ENCODE data around the gene SFRP4. TPM values are rescaled to one million over a fixed set of nuclear protein-coding genes. Genes with fewer than 3 reads are reported as not detected.

Gene SFRP4
- total and polyA plus RNA-seq, 2 of the 4 experiments (the other 2 are of a cell fraction), result not detected

DNA sequence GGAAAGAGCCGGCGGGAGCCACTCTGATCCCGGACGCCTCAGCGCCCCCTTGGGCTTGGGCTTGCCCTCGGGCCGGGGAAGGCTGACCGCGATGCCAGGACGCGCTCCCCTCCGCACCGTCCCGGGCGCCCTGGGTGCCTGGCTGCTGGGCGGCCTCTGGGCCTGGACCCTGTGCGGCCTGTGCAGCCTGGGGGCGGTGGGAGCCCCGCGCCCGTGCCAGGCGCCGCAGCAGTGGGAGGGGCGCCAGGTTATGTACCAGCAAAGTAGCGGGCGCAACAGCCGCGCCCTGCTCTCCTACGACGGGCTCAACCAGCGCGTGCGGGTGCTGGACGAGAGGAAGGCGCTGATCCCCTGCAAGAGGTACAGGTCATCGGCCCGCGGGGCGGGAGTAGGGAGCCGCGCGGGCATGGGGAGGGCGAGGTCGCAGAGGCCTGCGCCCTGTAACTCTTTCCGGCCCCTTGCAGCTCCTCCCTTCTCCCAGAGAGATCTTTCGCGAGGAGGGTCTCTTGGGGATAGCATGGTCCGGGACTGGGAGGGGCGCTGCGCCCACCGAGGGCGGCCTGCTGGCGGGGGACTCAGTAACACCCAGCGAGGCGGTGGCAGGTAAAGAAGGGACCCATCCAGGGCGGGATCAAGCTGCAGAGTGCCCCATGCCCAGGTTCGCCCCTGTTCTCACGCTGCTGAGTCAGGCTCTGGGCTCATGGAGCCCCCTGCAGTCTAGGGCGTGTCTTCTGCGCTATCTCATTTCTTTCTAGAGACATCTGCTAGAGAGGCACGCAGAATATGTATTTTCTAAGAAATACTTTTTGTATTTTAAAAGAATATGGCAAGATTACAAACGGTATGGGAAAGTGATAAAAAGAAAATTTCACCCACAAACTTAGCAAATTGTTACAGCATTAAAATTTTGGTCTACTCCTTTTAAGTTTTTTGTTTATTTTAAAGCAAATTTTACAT, 4.5 kb upstream of the SFRP4 start:
- Histone ChIP-seq H2BK5ac (ENCODE audit: low read depth, low read length, poor library complexity, severe bottlenecking) (no peak overlapping the region), H3K79me1 (ENCODE audit: low read depth in 1 of 2, low read length in 2 of 2) (no peaks in the 10 kb centered on the region), H3K4me1 (ENCODE audit: control insufficient read depth, insufficient read depth, low read length) (no peaks in the 10 kb centered on the region), H3K4ac (ENCODE audit: low read depth, low read length) (no peak overlapping the region), H3K9me3 (ENCODE audit: control insufficient read depth, insufficient read depth, low read length) (no peaks in the 10 kb centered on the region), H4K20me1 (ENCODE audit: insufficient read depth, low read length) (no peaks in the 10 kb centered on the region), H2BK120ac (ENCODE audit: low read depth, low read length) (no peak overlapping the region), H2AK5ac (ENCODE audit: low read depth, low read length) (no peak overlapping the region), H3K56ac (ENCODE audit: extremely low read depth, insufficient read depth, low read length) (no peak overlapping the region), H2AFZ (replicated peaks; ENCODE audit: low read length, poor library complexity) (peak overlapping the region; percentile 58), H2BK15ac (ENCODE audit: low read depth, low read length) (no peak overlapping the region), H3K27ac (ENCODE audit: insufficient read depth, low read length) (no peak overlapping the region), H3K9me1 (ENCODE audit: insufficient read depth, low read length) (no peaks in the 10 kb centered on the region), H2BK20ac (ENCODE audit: low read depth, low read length) (no peak overlapping the region), H3K23ac (ENCODE audit: low read depth, low read length) (no peak overlapping the region), H3K14ac (replicated peaks; ENCODE audit: low read depth, low read length) (no peak overlapping the region), H3K36me3 (ENCODE audit: control insufficient read depth, insufficient read depth, low read length) (no peaks in the 10 kb centered on the region), H3K18ac (ENCODE audit: low read depth, low read length) (no peak overlapping the region), H4K91ac (ENCODE audit: insufficient read depth, low read depth, low read length) (no peak overlapping the region), H2AK9ac (replicated peaks; ENCODE audit: low read depth, low read length, poor library complexity) (no peak overlapping the region), H4K8ac (ENCODE audit: low read depth in 2 of 2, low read length in 2 of 2) (no peak overlapping the region), H3K9ac (ENCODE audit: low read depth, low read length) (no peak overlapping the region), H4K5ac (ENCODE audit: low read depth, low read length) (no peak overlapping the region), H3K4me3 (ENCODE audit: insufficient read depth, low read depth, low read length) (no peak overlapping the region), H3K4me2 (ENCODE audit: low read depth, low read length) (no peak overlapping the region; the same call in 1 of the 2 replicates), H3K27me3 (ENCODE audit: control insufficient read depth, insufficient read depth, low read length) (peaks cover 1% of the 10 kb centered on the region; the same call in 1 of the 2 replicates)
- ATAC-seq (ENCODE audit: low read depth) (no peak), DNase-seq (no peak)
- dilution Hi-C loops (cut with HindIII; ENCODE audit: low sequenced_read_pairs, unreplicated experiment) (no loop called here), in situ Hi-C loops (cut with MboI; ENCODE audit: low sequenced_read_pairs) (no loop called here), intact Hi-C loops (cut with micrococcal nuclease) (no loop called here)
- POLR2A ChIA-PET (ENCODE audit: unreplicated experiment), result no interaction called here
- TF ChIP-seq BHLHE40 (IDR thresholded peaks at IDR 0.05; ENCODE audit: low read depth, low read length), result no peak
- no peak for TF ChIP-seq RCOR1 (IDR thresholded peaks at IDR 0.05; ENCODE audit: insufficient replicate concordance, low read length)
- no peak for TF ChIP-seq MAFK (IDR thresholded peaks at IDR 0.05; ENCODE audit: low read depth, low read length)
- TF ChIP-seq CEBPB (IDR thresholded peaks at IDR 0.05; ENCODE audit: low read depth, low read length), result no peak
- no peak for TF ChIP-seq NFE2L2 (IDR thresholded peaks at IDR 0.05; ENCODE audit: low read depth, low read length)
- no peak for TF ChIP-seq RAD21 (IDR thresholded peaks at IDR 0.05; ENCODE audit: low read length)
- no peak for TF ChIP-seq MXI1 (IDR thresholded peaks at IDR 0.05; ENCODE audit: borderline replicate concordance, low read depth, low read length)
- TF ChIP-seq MAZ (IDR thresholded peaks at IDR 0.05; ENCODE audit: borderline replicate concordance, low read depth, low read length), result no peak
- TF ChIP-seq SMC3 (IDR thresholded peaks at IDR 0.05; ENCODE audit: low read depth, low read length), result no peak
- no peak for TF ChIP-seq RFX5 (IDR thresholded peaks at IDR 0.05; ENCODE audit: low read depth, low read length)
- TF ChIP-seq POLR2A (IDR thresholded peaks at IDR 0.05; ENCODE audit: low read depth, low read length), result no peak
- no peak for TF ChIP-seq CHD1 (IDR thresholded peaks at IDR 0.05; ENCODE audit: low read depth, low read length)
- TF ChIP-seq CTCF (conservative IDR thresholded peaks at IDR 0.05; ENCODE audit: low read depth, low read length), result no peak
- TF ChIP-seq, protein P1, sequence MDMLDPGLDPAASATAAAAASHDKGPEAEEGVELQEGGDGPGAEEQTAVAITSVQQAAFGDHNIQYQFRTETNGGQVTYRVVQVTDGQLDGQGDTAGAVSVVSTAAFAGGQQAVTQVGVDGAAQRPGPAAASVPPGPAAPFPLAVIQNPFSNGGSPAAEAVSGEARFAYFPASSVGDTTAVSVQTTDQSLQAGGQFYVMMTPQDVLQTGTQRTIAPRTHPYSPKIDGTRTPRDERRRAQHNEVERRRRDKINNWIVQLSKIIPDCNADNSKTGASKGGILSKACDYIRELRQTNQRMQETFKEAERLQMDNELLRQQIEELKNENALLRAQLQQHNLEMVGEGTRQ (IDR thresholded peaks at IDR 0.05; ENCODE audit: low read depth, low read length), result no peak
- TF ChIP-seq, protein P2, sequence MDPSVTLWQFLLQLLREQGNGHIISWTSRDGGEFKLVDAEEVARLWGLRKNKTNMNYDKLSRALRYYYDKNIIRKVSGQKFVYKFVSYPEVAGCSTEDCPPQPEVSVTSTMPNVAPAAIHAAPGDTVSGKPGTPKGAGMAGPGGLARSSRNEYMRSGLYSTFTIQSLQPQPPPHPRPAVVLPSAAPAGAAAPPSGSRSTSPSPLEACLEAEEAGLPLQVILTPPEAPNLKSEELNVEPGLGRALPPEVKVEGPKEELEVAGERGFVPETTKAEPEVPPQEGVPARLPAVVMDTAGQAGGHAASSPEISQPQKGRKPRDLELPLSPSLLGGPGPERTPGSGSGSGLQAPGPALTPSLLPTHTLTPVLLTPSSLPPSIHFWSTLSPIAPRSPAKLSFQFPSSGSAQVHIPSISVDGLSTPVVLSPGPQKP (IDR thresholded peaks at IDR 0.05; ENCODE audit: borderline replicate concordance, low read depth, low read length), result no peak
- 3% methylated on average over 20 of the region's 63 CpGs; no CpG with 5 or more reads in 1 of the 2 experiments for WGBS, 2 experiments (ENCODE audit: extremely low coverage in 2 of 2, insufficient read length in 1 of 2)
- CTCF ChIA-PET, result no interaction called here
- BruUV-seq (replicated peaks), result no TSS peak

Data from IMR-90 (cell line).